Coronary artery (tissue), 2 donors: ENCODE results near the gene SLC25A23.
"Not testable (repeated sequence)": the region's sequence is repeated elsewhere in the genome, so short reads cannot be mapped to it uniquely, and the experiment has no call there.

Source experiments
- DNase-seq: peaks from one replicate; pipeline ENCODE4 v3.0.0-alpha.2; 2017; ENCODE audit warnings: low spot score
- H3K27ac ChIP-seq, 2 donors: fragments of 200-600 bp; sonication (generic); one replicate each; pipeline ENCODE4 v1.5.1; 2016 to 2019
- H3K4me3 ChIP-seq: fragments of 200-600 bp; sonication (generic); 2 replicates; pipeline ENCODE4 v1.5.1; 2016; ENCODE audit warnings: mild to moderate bottlenecking, moderate library complexity
- CTCF ChIP-seq: fragments of 200-600 bp; sonication (generic); IDR thresholded peaks from one replicate; pipeline ENCODE4 v1.5.1; 2019; ENCODE audit warnings: antibody characterized with exemption

SLC25A23 gene

GRCh38 chr19:6459262-6460098, at the start of gene SLC25A23:
Gene SLC25A23 (minus strand): TSS chr19:6459792. CDS start chr19:6459628, 164 bp downstream.
- Histone ChIP-seq H3K4me3 (peak within 1 kb of the TSS; percentile 97), H3K27ac (peak within 1 kb of the TSS; percentile 56 to 81)
- no peak for TF ChIP-seq CTCF
- DNase-seq, result no peak

- not testable (repeated sequence) for H3K4me3 ChIP-seq, H3K27ac ChIP-seq
Measured at GRCh38 chr19:6508028-6508771, 48.6 kb upstream of the SLC25A23 start.

GRCh38 chr19:6503407-6504201, 44.0 kb upstream of the SLC25A23 start:
- TF ChIP-seq CTCF, result no peak
- Histone ChIP-seq H3K27ac (no peak overlapping the region), H3K4me3 (no peak overlapping the region)
- DNase-seq, result no peak

More at GRCh38 chr19:6508028-6508771, 48.6 kb upstream of the SLC25A23 start:
- not testable (repeated sequence) for DNase-seq

- no peak for DNase-seq
- no peak for TF ChIP-seq CTCF
- Histone ChIP-seq H3K4me3 (peak within 1 kb of the TSS; percentile 67), H3K27ac (peak within 1 kb of the TSS in 1 of 2 donors; percentile 11)
Measured at GRCh38 chr19:6501740-6502648, 42.4 kb upstream of the SLC25A23 start, which contains the start of gene TUBB4A. Gene TUBB4A (minus strand): TSS chr19:6502309. CDS start chr19:6502212, 97 bp downstream.

GRCh38 chr19:6500837-6501739, 41.5 kb upstream of the SLC25A23 start:
- Histone ChIP-seq H3K27ac (no peak overlapping the region), H3K4me3 (peak overlapping the region; percentile 67)
- DNase-seq, result no peak
- no peak for TF ChIP-seq CTCF

- TF ChIP-seq CTCF, result no peak
- Histone ChIP-seq H3K4me3 (no peak overlapping the region), H3K27ac (no peak overlapping the region)
- no peak for DNase-seq
Measured at GRCh38 chr19:6499052-6499790, 39.6 kb upstream of the SLC25A23 start.
